Measurements from ENCODE around the gene DMD. TPM values are rescaled to one million over a fixed set of nuclear protein-coding genes. Genes with fewer than 3 reads are reported as not detected.

DMD gene
- total RNA-seq, 1 donor from 2014 or later, result 2.5 TPM

GRCh38 chrX:33178218-33178617 is 33.1 kb downstream of the DMD start:
- Histone ChIP-seq H3K27me3 (ENCODE audit: control insufficient read depth, insufficient read depth, low read length) (no peaks in the 10 kb centered on the region), H3K4me3 (ENCODE audit: low read depth, low read length) (no peak overlapping the region), H3K36me3 (ENCODE audit: control insufficient read depth, insufficient read depth, low read length) (no peaks in the 10 kb centered on the region)
- TF ChIP-seq CTCF (IDR thresholded peaks at IDR 0.05; ENCODE audit: insufficient read depth, low read length, poor library complexity, severe bottlenecking), result no peak
- no peak for DNase-seq (ENCODE audit: low read depth)

- no peak for DNase-seq (ENCODE audit: low read depth)
- no peak for TF ChIP-seq CTCF (IDR thresholded peaks at IDR 0.05; ENCODE audit: insufficient read depth, low read length, poor library complexity, severe bottlenecking)
These were observed 36.1 kb downstream of the DMD start for GRCh38 chrX:33175201-33175600.

GRCh38 chrX:33171041-33171440 is 40.3 kb downstream of the DMD start:
- DNase-seq (ENCODE audit: low read depth), result no peak
- H3K27me3 ChIP-seq (ENCODE audit: control insufficient read depth, insufficient read depth, low read length), result no peaks in the 10 kb centered on the region
- H3K36me3 ChIP-seq (ENCODE audit: control insufficient read depth, insufficient read depth, low read length), result no peaks in the 10 kb centered on the region
- no peak for TF ChIP-seq CTCF (IDR thresholded peaks at IDR 0.05; ENCODE audit: insufficient read depth, low read length, poor library complexity, severe bottlenecking)
- H3K4me3 ChIP-seq (ENCODE audit: low read depth, low read length), result no peak overlapping the region

More at GRCh38 chrX:33175201-33175600, 36.1 kb downstream of the DMD start:
- Histone ChIP-seq H3K36me3 (ENCODE audit: control insufficient read depth, insufficient read depth, low read length) (no peaks in the 10 kb centered on the region), H3K4me3 (ENCODE audit: low read depth, low read length) (no peak overlapping the region), H3K27me3 (ENCODE audit: control insufficient read depth, insufficient read depth, low read length) (no peaks in the 10 kb centered on the region)

GRCh38 chrX:33161829-33162228 is 49.5 kb downstream of the DMD start:
- no peak for DNase-seq (ENCODE audit: low read depth)
- Histone ChIP-seq H3K36me3 (ENCODE audit: control insufficient read depth, insufficient read depth, low read length) (no peaks in the 10 kb centered on the region), H3K4me3 (ENCODE audit: low read depth, low read length) (no peak overlapping the region), H3K27me3 (ENCODE audit: control insufficient read depth, insufficient read depth, low read length) (no peaks in the 10 kb centered on the region)
- TF ChIP-seq CTCF (IDR thresholded peaks at IDR 0.05; ENCODE audit: insufficient read depth, low read length, poor library complexity, severe bottlenecking), result no peak

- no peak for TF ChIP-seq CTCF (IDR thresholded peaks at IDR 0.05; ENCODE audit: insufficient read depth, low read length, poor library complexity, severe bottlenecking)
- H3K36me3 ChIP-seq (ENCODE audit: control insufficient read depth, insufficient read depth, low read length), result no peaks in the 10 kb centered on the region
- DNase-seq (ENCODE audit: low read depth), result no peak
These were observed 51.1 kb downstream of the DMD start for GRCh38 chrX:33160273-33160672.

GRCh38 chrX:33156152-33156726 is 55.1 kb downstream of the DMD start:
- Histone ChIP-seq H3K27me3 (ENCODE audit: control insufficient read depth, insufficient read depth, low read length) (no peaks in the 10 kb centered on the region), H3K36me3 (ENCODE audit: control insufficient read depth, insufficient read depth, low read length) (no peaks in the 10 kb centered on the region), H3K4me3 (ENCODE audit: low read depth, low read length) (no peak overlapping the region)
- no peak for DNase-seq (ENCODE audit: low read depth)
- TF ChIP-seq CTCF (IDR thresholded peaks at IDR 0.05; ENCODE audit: insufficient read depth, low read length, poor library complexity, severe bottlenecking), result no peak

More at GRCh38 chrX:33160273-33160672, 51.1 kb downstream of the DMD start:
- Histone ChIP-seq H3K27me3 (ENCODE audit: control insufficient read depth, insufficient read depth, low read length) (no peaks in the 10 kb centered on the region), H3K4me3 (ENCODE audit: low read depth, low read length) (no peak overlapping the region)

Measured in kidney epithelial cell (primary cell).